Activated T-cell treated with anti-CD3 and anti-CD28 coated beads, Interleukin-2, amount 50 U/mL, for 72 hours (primary cell): ENCODE measurements around the gene TFCP2. TPM values are rescaled to one million over a fixed set of nuclear protein-coding genes. Genes with fewer than 3 reads are reported as not detected.
"Not testable (repeated sequence)": the region's sequence is repeated elsewhere in the genome, so short reads cannot be mapped to it uniquely, and the experiment has no call there.

ENCODE experiments used
- ATAC-seq, 2 donors: fragments of 150-1000 bp; cut with Tn5 transposase; replicated peaks in 1 of 2; 2 replicates each; pipeline ENCODE4 v1.10.0; 2021; ENCODE audit warnings: moderate library complexity in 2 of 2, mild to moderate bottlenecking in 1 of 2
- DNase-seq, 2 donors: peaks; one replicate each; pipeline ENCODE4 v3.0.0; 2021 to 2022; ENCODE audit warnings: mixed read lengths in 1 of 2
- H3K27ac Mint-ChIP-seq: one replicate; pipeline ENCODE4 v1.8.0; 2022; ENCODE audit warnings: mild to moderate bottlenecking, moderate library complexity, mixed read lengths
- H3K27me3 Mint-ChIP-seq: one replicate; pipeline ENCODE4 v1.8.0; 2022; ENCODE audit warnings: low read depth, mixed read lengths
- H3K36me3 Mint-ChIP-seq, 2 donors: one replicate each; pipeline ENCODE4 v1.8.0; 2022; ENCODE audit warnings: mixed read lengths in 2 of 2, mild to moderate bottlenecking in 1 of 2; ENCODE audit not compliant: insufficient read depth in 2 of 2
- H3K4me1 Mint-ChIP-seq: one replicate; pipeline ENCODE4 v1.8.0; 2022; ENCODE audit warnings: low read depth, mixed read lengths
- H3K4me3 Mint-ChIP-seq, 2 donors: one replicate each; pipeline ENCODE4 v1.8.0; 2022; ENCODE audit warnings: mild to moderate bottlenecking in 2 of 2, mixed read lengths in 2 of 2, moderate library complexity in 2 of 2
- H3K9me3 Mint-ChIP-seq, 2 donors: one replicate each; pipeline ENCODE4 v1.8.0; 2022; ENCODE audit warnings: mixed read lengths in 2 of 2
- total RNA-seq, 2 donors: library from RNA; stranded (reverse); gene quantifications; one replicate each; pipeline ENCODE4 v1.2.3, GENCODE V29; 2022

TFCP2 gene
- total RNA-seq, 2 donors from 2014 or later = 36.9 to 49.2 TPM

GRCh38 chr12:51080136-51080535, 92.8 kb downstream of the TFCP2 start:
- Mint-ChIP-seq H3K4me1 (peaks cover 47% of the 10 kb centered on the region), H3K4me3 (no peak overlapping the region), H3K27me3 (no peaks in the 10 kb centered on the region), H3K27ac (no peak overlapping the region), H3K36me3 (peaks cover 5 to 8% of the 10 kb centered on the region in 2 donors), H3K9me3 (no peaks in the 10 kb centered on the region)
- DNase-seq = no peak
- ATAC-seq = no peak

GRCh38 chr12:51078866-51079265, 94.1 kb downstream of the TFCP2 start:
- not testable (repeated sequence) for DNase-seq, H3K27me3 Mint-ChIP-seq, H3K27ac Mint-ChIP-seq, ATAC-seq, H3K4me3 Mint-ChIP-seq, H3K36me3 Mint-ChIP-seq, H3K9me3 Mint-ChIP-seq
- H3K4me1 Mint-ChIP-seq = peaks cover 45% of the 10 kb centered on the region

DNA sequence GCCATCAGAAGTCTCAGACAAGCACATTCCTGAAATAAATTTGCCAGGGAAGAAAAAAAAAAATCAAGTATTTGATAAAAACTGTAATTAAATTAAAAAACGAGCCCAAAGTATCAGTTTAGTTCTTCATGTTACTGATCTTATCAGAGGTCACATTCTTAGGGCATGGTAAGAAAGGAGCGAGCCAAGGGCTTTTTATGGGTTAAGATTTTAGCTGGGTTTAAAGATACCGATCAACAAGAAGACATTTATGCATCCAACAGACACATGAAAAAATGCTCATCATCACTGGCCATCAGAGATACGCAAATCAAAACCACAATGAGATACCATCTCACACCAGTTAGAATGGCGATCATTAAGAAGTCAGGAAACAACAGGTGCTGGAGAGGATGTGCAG, 94.6 kb downstream of the TFCP2 start:
- not testable (repeated sequence) for H3K27ac Mint-ChIP-seq, H3K27me3 Mint-ChIP-seq, H3K9me3 Mint-ChIP-seq, ATAC-seq, H3K36me3 Mint-ChIP-seq, DNase-seq, H3K4me3 Mint-ChIP-seq
- H3K4me1 Mint-ChIP-seq = peaks cover 41% of the 10 kb centered on the region

- Mint-ChIP-seq H3K36me3 (peaks cover 6% of the 10 kb centered on the region in 2 donors), H3K27me3 (no peaks in the 10 kb centered on the region), H3K9me3 (no peaks in the 10 kb centered on the region), H3K27ac (no peak overlapping the region), H3K4me1 (peaks cover 37% of the 10 kb centered on the region), H3K4me3 (no peak overlapping the region)
- ATAC-seq (no peak), DNase-seq (no peak)
These were observed 95.0 kb downstream of the TFCP2 start for GRCh38 chr12:51077930-51078329.

GRCh38 chr12:51076236-51076930, 96.6 kb downstream of the TFCP2 start:
- H3K27me3 Mint-ChIP-seq = no peaks in the 10 kb centered on the region
- peak in 1 of 2 donors; percentile 15 for DNase-seq
- ATAC-seq = peak; percentile 84 to 88
- peaks cover 22% of the 10 kb centered on the region for H3K4me1 Mint-ChIP-seq
- peaks cover 2 to 10% of the 10 kb centered on the region in 2 donors for H3K36me3 Mint-ChIP-seq
- H3K9me3 Mint-ChIP-seq = no peaks in the 10 kb centered on the region
- H3K27ac Mint-ChIP-seq = peak overlapping the region; percentile 77
- H3K4me3 Mint-ChIP-seq = peak overlapping the region; percentile 21 to 50

DNA sequence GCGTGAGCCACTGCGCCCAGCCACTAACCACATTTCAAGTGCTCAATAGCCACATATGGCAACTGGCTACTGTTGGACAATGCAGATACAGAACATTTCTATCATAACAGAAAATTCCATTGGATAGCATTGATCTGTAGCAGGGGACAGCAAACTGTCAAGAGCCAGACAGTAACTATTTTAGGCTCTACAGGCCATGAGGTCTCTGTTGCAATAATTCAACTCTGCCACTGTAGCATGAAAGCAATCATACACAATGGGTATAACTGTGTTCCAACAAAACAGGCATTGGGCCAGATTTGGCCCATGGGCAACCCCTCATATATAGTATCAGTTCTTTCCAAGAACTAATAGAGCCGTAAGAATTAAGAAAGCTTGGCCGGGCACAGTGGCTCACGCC, 97.5 kb downstream of the TFCP2 start:
- no peaks in the 10 kb centered on the region for H3K27me3 Mint-ChIP-seq
- DNase-seq = no peak
- no peak overlapping the region for H3K4me3 Mint-ChIP-seq
- peaks cover 19% of the 10 kb centered on the region for H3K4me1 Mint-ChIP-seq
- H3K36me3 Mint-ChIP-seq = peaks cover 2 to 10% of the 10 kb centered on the region in 2 donors
- H3K27ac Mint-ChIP-seq = no peak overlapping the region
- ATAC-seq = no peak
- H3K9me3 Mint-ChIP-seq = no peaks in the 10 kb centered on the region

- H3K27ac Mint-ChIP-seq = no peak overlapping the region
- no peaks in the 10 kb centered on the region for H3K27me3 Mint-ChIP-seq
- H3K4me1 Mint-ChIP-seq = peaks cover 11% of the 10 kb centered on the region
- H3K36me3 Mint-ChIP-seq = peaks cover 2 to 6% of the 10 kb centered on the region in 2 donors
- no peak overlapping the region for H3K4me3 Mint-ChIP-seq
- ATAC-seq (no peak), DNase-seq (no peak)
- no peaks in the 10 kb centered on the region for H3K9me3 Mint-ChIP-seq
These were observed 101.3 kb downstream of the TFCP2 start for GRCh38 chr12:51071663-51072062.

GRCh38 chr12:51070004-51070403, 102.9 kb downstream of the TFCP2 start:
- no peak for DNase-seq
- H3K9me3 Mint-ChIP-seq = no peaks in the 10 kb centered on the region
- no peaks in the 10 kb centered on the region for H3K4me1 Mint-ChIP-seq
- H3K4me3 Mint-ChIP-seq = no peak overlapping the region
- H3K36me3 Mint-ChIP-seq = peaks cover 2 to 6% of the 10 kb centered on the region in 2 donors
- peak overlapping the region; percentile 0 for H3K27ac Mint-ChIP-seq
- ATAC-seq = no peak
- H3K27me3 Mint-ChIP-seq = no peaks in the 10 kb centered on the region

- Mint-ChIP-seq H3K4me1 (no peaks in the 10 kb centered on the region), H3K27me3 (no peaks in the 10 kb centered on the region), H3K36me3 (peaks cover 0 to 6% of the 10 kb centered on the region in 2 donors), H3K9me3 (no peaks in the 10 kb centered on the region), H3K27ac (no peak overlapping the region), H3K4me3 (no peak overlapping the region)
- ATAC-seq (no peak), DNase-seq (no peak)
These were observed 105.2 kb downstream of the TFCP2 start for GRCh38 chr12:51067771-51068170.

GRCh38 chr12:51067229-51067628, 105.7 kb downstream of the TFCP2 start:
- H3K36me3 Mint-ChIP-seq = peaks cover 0 to 5% of the 10 kb centered on the region in 2 donors
- H3K4me1 Mint-ChIP-seq = no peaks in the 10 kb centered on the region
- H3K27ac Mint-ChIP-seq = peak overlapping the region; percentile 57
- ATAC-seq (no peak), DNase-seq (no peak)
- H3K9me3 Mint-ChIP-seq = no peaks in the 10 kb centered on the region
- H3K4me3 Mint-ChIP-seq = no peak overlapping the region
- H3K27me3 Mint-ChIP-seq = no peaks in the 10 kb centered on the region

DNA sequence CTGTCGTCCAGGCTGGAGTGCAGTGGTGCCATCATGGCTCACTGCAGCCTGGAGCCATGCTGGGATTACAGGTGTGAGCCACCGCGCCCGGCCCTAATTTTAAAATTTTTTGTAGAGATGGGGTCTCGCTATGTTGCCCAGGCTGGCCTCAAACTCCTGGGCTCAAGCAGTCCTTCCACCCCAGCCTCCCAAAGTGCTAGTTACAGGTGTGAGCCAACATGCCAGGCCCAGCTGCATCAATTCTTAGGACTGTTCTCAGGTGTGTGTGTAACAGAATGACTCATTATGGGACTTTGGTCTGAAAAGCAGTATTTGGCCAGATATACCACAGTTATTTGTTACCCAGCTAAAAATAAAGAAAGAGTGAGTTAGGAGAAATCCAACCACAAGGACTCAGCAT, 107.4 kb downstream of the TFCP2 start:
- Mint-ChIP-seq H3K4me1 (no peaks in the 10 kb centered on the region), H3K27me3 (no peaks in the 10 kb centered on the region), H3K4me3 (no peak overlapping the region), H3K27ac (no peak overlapping the region), H3K36me3 (peaks cover 0 to 1% of the 10 kb centered on the region in 2 donors), H3K9me3 (no peaks in the 10 kb centered on the region)
- ATAC-seq (no peak), DNase-seq (no peak)

DNA sequence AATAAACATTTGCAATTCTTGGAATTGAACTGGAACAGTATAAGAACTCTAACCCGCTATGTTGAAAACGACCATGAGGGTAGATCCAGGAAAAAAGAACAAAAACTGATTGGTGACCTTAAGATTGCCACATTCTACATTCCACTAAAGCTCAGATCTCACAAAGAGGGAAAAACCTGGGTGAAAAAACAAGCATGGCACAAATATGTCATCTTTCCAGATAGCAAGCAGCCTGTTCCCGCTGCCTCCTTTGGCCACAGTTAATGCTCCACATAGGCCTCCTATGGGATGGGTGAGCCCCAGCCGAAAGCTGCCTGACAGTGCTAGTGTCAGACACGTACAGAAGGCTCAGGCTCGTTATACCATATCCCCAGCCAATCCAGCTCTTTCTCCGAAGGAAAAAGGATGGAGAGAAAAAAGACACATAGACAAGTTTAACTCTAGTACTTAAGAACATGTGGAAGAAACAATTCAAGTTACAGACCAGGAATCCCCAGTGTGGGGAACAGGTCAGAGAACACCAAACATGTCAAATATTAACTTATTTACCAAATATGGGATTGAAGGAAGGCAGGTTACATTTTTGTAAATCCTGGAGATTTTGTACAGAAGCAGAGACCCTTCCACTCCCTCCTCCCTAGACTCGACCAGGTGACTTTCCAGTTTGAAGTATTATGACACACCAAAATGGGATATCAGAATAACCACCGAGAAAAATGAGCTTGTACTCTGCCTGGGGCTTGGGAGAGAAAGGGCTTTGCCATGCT, 110.1 kb downstream of the TFCP2 start:
- H3K9me3 Mint-ChIP-seq = no peaks in the 10 kb centered on the region
- H3K27ac Mint-ChIP-seq = peak overlapping the region; percentile 77
- peaks cover 0 to 16% of the 10 kb centered on the region in 2 donors for H3K36me3 Mint-ChIP-seq
- DNase-seq (no peak), ATAC-seq (no peak)
- H3K4me1 Mint-ChIP-seq = peaks cover 7% of the 10 kb centered on the region
- H3K4me3 Mint-ChIP-seq = no peak overlapping the region
- no peaks in the 10 kb centered on the region for H3K27me3 Mint-ChIP-seq

- H3K9me3 Mint-ChIP-seq = no peaks in the 10 kb centered on the region
- no peaks in the 10 kb centered on the region for H3K27me3 Mint-ChIP-seq
- H3K4me3 Mint-ChIP-seq = no peak overlapping the region
- no peak overlapping the region for H3K27ac Mint-ChIP-seq
- peaks cover 7% of the 10 kb centered on the region for H3K4me1 Mint-ChIP-seq
- DNase-seq = no peak
- ATAC-seq = no peak
- H3K36me3 Mint-ChIP-seq = peaks cover 4 to 23% of the 10 kb centered on the region in 2 donors
These were observed 113.8 kb downstream of the TFCP2 start for GRCh38 chr12:51059086-51059485.
